ENCODE data around the gene SMIM1. TPM values are rescaled to one million over a fixed set of nuclear protein-coding genes. Genes with fewer than 3 reads are reported as not detected.

SMIM1 gene
- total RNA-seq, 1 donor from 2014 or later: 2.1 TPM

DNA sequence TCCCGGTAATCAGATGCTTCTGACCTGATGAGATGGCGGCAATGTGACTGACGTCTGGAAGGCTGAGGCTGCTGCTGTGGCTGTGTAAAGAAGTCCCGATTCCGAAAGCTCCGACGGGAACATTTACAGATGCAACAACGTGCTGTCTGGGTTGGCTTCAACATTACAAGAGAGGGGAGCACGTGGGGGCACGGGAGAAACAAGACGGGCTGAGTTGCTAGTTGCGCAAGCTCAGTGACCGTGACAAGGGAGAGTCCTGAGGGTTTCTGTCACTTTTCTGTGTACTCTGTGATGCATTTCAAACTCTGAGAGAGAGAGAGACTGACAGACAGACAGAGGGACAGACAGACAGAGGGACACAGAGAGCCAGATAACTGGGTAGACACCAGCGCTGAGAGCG is 49.4 kb downstream of the SMIM1 start:
- TF ChIP-seq, protein P1, sequence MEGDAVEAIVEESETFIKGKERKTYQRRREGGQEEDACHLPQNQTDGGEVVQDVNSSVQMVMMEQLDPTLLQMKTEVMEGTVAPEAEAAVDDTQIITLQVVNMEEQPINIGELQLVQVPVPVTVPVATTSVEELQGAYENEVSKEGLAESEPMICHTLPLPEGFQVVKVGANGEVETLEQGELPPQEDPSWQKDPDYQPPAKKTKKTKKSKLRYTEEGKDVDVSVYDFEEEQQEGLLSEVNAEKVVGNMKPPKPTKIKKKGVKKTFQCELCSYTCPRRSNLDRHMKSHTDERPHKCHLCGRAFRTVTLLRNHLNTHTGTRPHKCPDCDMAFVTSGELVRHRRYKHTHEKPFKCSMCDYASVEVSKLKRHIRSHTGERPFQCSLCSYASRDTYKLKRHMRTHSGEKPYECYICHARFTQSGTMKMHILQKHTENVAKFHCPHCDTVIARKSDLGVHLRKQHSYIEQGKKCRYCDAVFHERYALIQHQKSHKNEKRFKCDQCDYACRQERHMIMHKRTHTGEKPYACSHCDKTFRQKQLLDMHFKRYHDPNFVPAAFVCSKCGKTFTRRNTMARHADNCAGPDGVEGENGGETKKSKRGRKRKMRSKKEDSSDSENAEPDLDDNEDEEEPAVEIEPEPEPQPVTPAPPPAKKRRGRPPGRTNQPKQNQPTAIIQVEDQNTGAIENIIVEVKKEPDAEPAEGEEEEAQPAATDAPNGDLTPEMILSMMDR (IDR thresholded peaks at IDR 0.05; ENCODE audit: unreplicated experiment): no peak
- H3K27me3 Mint-ChIP-seq (ENCODE audit: unreplicated experiment): peaks cover 3% of the 10 kb centered on the region
- no peak overlapping the region for H3K27ac Mint-ChIP-seq (ENCODE audit: unreplicated experiment)
- peaks cover 58% of the 10 kb centered on the region for H3K36me3 Mint-ChIP-seq (ENCODE audit: low read depth, unreplicated experiment)
- no peak overlapping the region for H3K4me3 Mint-ChIP-seq (ENCODE audit: unreplicated experiment)
- H3K9me3 Mint-ChIP-seq (ENCODE audit: unreplicated experiment): no peaks in the 10 kb centered on the region
- no peak for DNase-seq (ENCODE audit: low spot score)
- no peaks in the 10 kb centered on the region for H3K4me1 Mint-ChIP-seq (ENCODE audit: unreplicated experiment)

DNA sequence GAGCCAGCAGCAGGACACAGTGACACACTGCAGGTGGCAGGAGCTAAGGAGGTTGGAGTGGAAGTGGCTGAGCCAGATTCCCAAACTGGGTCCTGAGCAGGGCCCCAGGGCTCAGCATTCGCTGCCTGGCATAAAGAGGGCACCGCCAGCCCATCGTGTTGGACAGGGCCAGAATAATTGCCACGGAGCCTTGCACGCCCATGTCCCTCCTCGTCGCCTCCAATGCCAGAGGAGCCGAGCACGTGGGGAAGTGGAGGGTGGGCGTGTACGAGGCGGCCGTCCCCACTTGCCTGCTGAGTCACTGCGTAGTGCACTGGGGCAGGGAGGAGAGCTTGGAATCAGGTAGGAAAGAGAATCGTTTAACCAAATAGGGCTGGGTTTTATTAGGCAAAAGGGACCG is 49.9 kb downstream of the SMIM1 start:
- H3K4me3 Mint-ChIP-seq (ENCODE audit: unreplicated experiment): peak overlapping the region; percentile 67
- no peaks in the 10 kb centered on the region for H3K4me1 Mint-ChIP-seq (ENCODE audit: unreplicated experiment)
- H3K9me3 Mint-ChIP-seq (ENCODE audit: unreplicated experiment): no peaks in the 10 kb centered on the region
- H3K27me3 Mint-ChIP-seq (ENCODE audit: unreplicated experiment): peaks cover 3% of the 10 kb centered on the region
- peaks cover 58% of the 10 kb centered on the region for H3K36me3 Mint-ChIP-seq (ENCODE audit: low read depth, unreplicated experiment)
- no peak overlapping the region for H3K27ac Mint-ChIP-seq (ENCODE audit: unreplicated experiment)
- no peak for DNase-seq (ENCODE audit: low spot score)
- TF ChIP-seq, protein P1 (IDR thresholded peaks at IDR 0.05; ENCODE audit: unreplicated experiment): no peak

DNA sequence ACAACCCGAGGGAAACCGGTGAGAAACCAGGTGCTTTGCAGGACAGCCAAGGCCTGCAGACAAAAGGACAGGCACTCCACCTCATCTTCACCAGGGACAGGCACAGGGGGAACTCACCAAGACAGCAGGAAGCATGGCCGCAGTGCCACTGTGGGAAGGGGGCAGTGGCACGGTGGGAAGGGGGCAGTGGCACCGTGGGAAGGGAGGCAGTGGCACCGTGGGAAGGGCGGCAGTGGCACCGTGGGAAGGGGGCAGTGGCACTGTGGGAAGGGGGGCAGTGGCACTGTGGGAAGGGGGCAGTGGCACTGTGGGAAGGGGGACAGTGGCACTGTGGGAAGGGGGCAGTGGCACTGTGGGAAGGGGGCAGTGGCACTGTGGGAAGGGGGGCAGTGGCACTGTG is 52.1 kb downstream of the SMIM1 start:
- H3K36me3 Mint-ChIP-seq (ENCODE audit: low read depth, unreplicated experiment): peaks cover 59% of the 10 kb centered on the region
- no peaks in the 10 kb centered on the region for H3K4me1 Mint-ChIP-seq (ENCODE audit: unreplicated experiment)
- DNase-seq (ENCODE audit: low spot score): no peak
- TF ChIP-seq, protein P1 (IDR thresholded peaks at IDR 0.05; ENCODE audit: unreplicated experiment): no peak
- H3K27ac Mint-ChIP-seq (ENCODE audit: unreplicated experiment): no peak overlapping the region
- H3K4me3 Mint-ChIP-seq (ENCODE audit: unreplicated experiment): peak overlapping the region; percentile 79
- peaks cover 1% of the 10 kb centered on the region for H3K27me3 Mint-ChIP-seq (ENCODE audit: unreplicated experiment)
- no peaks in the 10 kb centered on the region for H3K9me3 Mint-ChIP-seq (ENCODE audit: unreplicated experiment)

DNA sequence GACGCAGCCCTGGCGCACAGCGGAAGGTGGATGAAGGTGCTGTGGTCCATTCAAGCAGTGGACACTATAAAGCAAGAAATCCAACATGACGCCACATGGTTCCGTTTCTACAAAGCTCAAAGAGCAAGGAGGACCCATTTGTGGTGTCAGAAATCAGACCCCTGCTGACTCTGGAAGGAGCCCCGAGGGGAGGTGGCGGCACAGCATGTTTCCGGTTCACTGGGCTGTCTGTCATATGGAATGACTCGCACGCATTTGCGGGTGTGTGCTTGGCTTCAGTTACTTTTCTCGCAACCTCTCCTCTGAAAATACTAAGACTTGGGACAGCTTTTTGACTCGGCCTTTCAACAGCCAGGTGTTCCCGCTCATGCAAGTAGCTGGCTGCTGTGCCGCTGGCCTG is 52.8 kb downstream of the SMIM1 start:
- Mint-ChIP-seq H3K36me3 (ENCODE audit: low read depth, unreplicated experiment) (peaks cover 55% of the 10 kb centered on the region), H3K9me3 (ENCODE audit: unreplicated experiment) (no peaks in the 10 kb centered on the region), H3K27me3 (ENCODE audit: unreplicated experiment) (peaks cover 1% of the 10 kb centered on the region), H3K4me3 (ENCODE audit: unreplicated experiment) (no peak overlapping the region), H3K27ac (ENCODE audit: unreplicated experiment) (no peak overlapping the region), H3K4me1 (ENCODE audit: unreplicated experiment) (no peaks in the 10 kb centered on the region)
- no peak for DNase-seq (ENCODE audit: low spot score)
- TF ChIP-seq, protein P1 (IDR thresholded peaks at IDR 0.05; ENCODE audit: unreplicated experiment): no peak

Other genes starting within 250 kb of the SMIM1 start
- 198 TPM for gene MEGF6, start 161.2 kb upstream of the SMIM1 start, total RNA-seq (ENCODE audit: unreplicated experiment)
- gene TPRG1L, start 147.7 kb upstream of the SMIM1 start, total RNA-seq (ENCODE audit: unreplicated experiment): 35.2 TPM
- 19.0 TPM for gene WRAP73, start 122.6 kb upstream of the SMIM1 start, total RNA-seq (ENCODE audit: unreplicated experiment)
- gene TP73, start 120.2 kb upstream of the SMIM1 start, total RNA-seq (ENCODE audit: unreplicated experiment): not detected
- not detected for gene CCDC27, start 20.3 kb upstream of the SMIM1 start, total RNA-seq (ENCODE audit: unreplicated experiment)
- gene LRRC47, start 23.7 kb downstream of the SMIM1 start, total RNA-seq (ENCODE audit: unreplicated experiment): 52.2 TPM
- 40.3 TPM for gene CEP104, start 84.5 kb downstream of the SMIM1 start, total RNA-seq (ENCODE audit: unreplicated experiment)
- 6.8 TPM for gene DFFB, start 84.7 kb downstream of the SMIM1 start, total RNA-seq (ENCODE audit: unreplicated experiment)
- gene C1orf174, start 127.5 kb downstream of the SMIM1 start, total RNA-seq (ENCODE audit: unreplicated experiment): 25.6 TPM

All from endothelial cell (in vitro differentiated cells).